Fibroblast of skin of right biceps (primary cell): ENCODE results near the gene OR52A1.
"Not testable (repeated sequence)": the region's sequence is repeated elsewhere in the genome, so short reads cannot be mapped to it uniquely, and the experiment has no call there.

Experiments used
- DNase-seq: peaks from one replicate; pipeline ENCODE4 v3.0.0-alpha.2; 2013

OR52A1 gene

DNA sequence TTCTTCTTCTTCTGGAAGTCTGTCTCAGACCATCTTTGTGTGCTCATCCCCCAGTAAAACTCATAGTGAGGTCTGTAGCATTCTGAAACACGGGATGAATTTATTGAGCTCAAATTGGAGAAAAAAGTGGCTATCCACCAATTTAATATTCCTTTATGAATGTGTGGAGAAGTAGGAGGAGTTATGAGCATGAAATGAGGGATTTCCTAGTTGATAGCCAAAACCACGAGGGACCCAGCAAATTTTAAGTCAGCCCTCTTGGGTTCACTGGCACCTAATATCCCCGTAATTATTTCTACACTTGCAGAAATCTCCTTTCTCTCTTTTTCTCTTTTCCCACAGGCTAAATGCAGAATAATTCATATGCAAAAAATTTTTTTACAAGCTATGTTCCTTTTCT is at the start of gene OR52A1:
OR52A1 (minus strand) TSS at position 101 of the 400 bp plus-strand sequence. CDS start 2,388 bp downstream, outside the sequence.
- no peak for DNase-seq

DNA sequence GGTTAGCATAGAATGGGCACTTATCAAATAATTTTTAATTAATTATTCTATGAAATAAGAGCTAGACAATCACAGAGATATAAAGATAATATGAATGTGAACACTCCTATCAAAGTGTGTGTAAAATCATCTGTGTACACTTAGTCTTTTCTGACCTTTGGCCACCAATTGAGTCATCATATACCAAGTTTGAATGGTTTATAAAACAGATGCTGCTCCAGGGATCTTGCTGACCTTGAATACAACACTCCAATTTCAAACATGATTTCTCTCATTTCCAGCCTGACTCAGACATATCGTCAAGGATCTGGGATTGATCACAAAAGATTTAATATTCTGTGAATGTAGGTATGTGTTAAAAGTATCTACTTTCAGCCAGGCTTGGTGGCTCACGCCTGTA is 48.8 kb upstream of the OR52A1 start:
- DNase-seq, result no peak

- no peak for DNase-seq
Observed at GRCh38 chr11:5200582-5200981, 46.0 kb upstream of the OR52A1 start, which contains the start of gene OR51V1. TSS of gene OR51V1 (minus strand) at chr11:5200682. CDS start at chr11:5200682, 0 bp downstream.

GRCh38 chr11:5198285-5198684 is 43.7 kb upstream of the OR52A1 start:
- no peak for DNase-seq

DNA sequence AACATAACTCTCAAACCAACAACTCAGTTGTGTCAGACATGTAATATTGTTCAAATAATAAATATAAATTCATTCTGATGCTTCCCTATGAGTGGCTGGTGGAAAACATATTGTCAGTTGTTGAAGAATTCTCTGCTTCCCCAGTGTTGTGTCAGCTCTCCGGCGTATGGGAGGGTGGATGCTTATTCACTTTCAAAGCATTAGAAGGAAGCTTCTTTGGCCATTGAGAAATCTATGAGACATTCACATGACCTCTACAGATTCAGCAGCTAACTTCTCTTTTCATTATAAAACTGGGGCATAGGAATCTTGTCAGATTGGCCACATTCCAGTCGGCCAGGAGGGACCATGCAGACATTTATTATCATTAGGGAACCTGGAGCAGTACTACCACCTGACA is 43.0 kb upstream of the OR52A1 start:
- DNase-seq, result no peak

DNA sequence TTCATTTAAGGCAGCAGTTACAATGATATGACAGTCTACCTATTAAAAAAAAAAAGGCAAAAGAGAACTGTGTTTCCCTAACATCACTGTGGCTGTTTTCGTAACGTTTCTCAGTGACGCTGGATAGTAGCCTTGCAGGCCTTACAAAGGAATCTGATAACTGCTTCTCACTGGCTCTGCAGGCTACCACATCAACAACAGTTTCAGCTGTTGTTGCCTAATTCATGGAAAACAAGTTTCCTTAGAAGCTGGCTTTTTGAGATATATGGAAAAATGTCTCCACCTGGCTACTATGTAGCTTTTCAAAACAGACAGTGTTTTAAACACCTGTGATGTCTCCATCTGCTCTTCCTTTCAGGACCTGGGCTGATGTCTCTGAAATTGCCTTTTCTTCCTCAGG is 42.2 kb upstream of the OR52A1 start:
- DNase-seq, result no peak

- DNase-seq, result no peak
Observed at GRCh38 chr11:5196067-5196466, 41.5 kb upstream of the OR52A1 start.

- no peak for DNase-seq
Observed at GRCh38 chr11:5192738-5193137, 38.2 kb upstream of the OR52A1 start.

GRCh38 chr11:5188201-5188600 is 33.6 kb upstream of the OR52A1 start:
- no peak for DNase-seq

DNA sequence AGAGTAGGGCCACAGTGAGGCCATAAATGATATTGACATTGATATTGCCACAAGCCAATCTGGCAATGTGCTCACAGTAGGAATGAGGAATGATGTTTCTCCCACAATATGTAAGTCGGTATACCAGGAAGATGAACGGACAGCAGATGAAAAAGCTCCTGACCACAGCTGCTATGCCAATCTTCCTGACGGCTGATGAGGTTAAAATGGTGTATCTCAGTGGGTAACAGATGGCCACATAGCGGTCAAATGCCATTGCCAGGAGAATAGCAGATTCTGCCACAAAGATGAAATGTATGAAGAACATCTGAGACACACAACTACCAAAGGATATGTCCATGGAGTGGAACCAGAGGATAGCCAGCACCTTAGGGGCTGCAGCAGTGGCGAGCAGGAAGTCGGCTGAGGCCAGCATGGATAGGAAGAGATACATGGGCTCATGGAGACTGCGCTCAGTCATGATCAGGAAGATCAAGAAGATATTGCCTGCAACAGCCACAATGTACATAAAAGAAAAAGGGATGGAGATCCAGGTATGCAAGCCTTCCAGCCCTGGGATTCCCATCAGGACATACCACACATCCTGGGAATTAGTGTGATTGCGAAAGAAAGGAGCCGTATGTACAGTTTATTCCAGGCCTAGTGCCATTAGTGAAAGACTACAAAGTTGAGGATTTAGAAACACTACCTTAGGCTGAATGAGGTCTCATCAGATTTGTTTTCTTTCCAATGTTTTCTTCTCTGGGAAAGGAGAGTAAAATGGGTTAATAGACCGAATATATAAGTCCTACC is 23.7 kb upstream of the OR52A1 start:
- DNase-seq, result no peak

- DNase-seq, result no peak
Observed at GRCh38 chr11:5174934-5175333, 20.4 kb upstream of the OR52A1 start.

GRCh38 chr11:5171856-5172255 is 17.3 kb upstream of the OR52A1 start:
- DNase-seq, result no peak

DNA sequence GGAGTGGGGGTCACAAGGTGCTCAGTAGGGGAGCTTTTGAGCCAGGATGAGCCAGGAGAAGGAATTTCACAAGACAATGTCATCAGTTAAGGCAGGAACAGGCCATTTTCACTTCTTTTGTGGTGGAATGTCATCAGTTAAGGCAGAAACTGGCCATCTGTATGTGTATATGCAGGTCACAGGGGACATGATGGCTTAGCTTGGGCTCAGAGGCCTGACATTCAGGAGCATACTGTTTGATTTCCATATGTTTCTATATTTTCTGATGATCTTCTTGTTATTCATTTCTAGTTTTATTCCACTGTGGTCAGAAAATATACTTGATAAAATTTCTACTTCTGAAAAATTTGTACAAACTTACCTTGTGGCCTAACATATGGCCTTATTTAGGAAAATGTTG is 11.3 kb upstream of the OR52A1 start:
- not testable (repeated sequence) for DNase-seq

DNA sequence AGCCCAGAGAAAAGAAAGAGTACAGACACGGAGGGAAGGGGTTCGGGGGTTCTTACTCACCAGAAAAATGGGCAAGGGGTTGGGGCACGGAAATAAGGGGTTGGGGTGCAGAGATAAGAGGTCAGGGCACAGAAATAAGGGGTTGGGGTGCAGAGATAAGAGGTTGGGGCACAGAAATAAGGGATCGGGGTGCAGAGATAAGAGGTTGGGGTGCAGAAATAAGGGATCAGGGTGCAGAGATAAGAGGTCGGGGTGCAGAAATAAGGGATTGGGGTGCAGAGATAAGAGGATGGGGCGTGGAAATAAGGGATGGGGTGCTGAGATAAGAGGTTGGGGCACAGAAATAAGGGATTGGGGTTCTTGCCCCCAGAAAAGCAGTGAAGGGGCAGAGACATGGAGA is 10.2 kb upstream of the OR52A1 start:
- DNase-seq, result not testable (repeated sequence)

DNA sequence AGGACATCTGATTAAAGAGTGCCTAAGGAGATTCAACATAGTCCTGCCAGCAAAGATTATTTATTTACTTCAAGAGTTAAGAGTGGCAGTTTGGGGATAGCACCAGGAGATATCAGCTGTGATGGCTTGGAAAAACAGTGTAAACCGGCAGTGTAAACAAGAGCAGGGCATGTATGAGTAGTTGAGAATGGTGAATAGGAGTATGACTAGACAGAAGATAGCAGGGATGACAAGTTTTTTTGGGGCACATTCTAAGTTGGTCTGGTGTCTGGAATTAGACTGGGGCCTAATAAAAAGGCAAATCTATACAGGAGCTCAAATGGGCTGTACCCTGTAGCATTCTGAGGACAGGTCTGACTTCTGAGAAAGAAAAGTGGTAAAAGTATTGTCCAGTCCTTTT is 6.5 kb upstream of the OR52A1 start:
- not testable (repeated sequence) for DNase-seq

DNA sequence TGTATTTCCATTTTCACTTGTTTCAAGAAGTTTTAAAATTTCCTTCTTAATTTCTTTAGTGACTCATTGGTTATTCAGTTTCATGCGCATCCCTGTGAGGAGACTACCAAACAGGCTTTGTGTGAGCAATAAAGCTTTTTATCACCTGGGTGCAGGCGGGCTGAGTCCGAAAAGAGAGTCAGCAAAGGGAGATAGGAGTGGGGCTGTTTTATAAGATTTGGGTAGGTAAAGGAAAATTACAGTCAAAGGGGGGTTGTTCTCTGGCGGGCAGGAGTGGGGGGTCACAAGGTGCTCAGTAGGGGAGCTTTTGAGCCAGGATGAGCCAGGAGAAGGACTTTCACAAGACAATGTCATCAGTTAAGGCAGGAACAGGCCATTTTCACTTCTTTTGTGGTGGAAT is 5.7 kb upstream of the OR52A1 start:
- not testable (repeated sequence) for DNase-seq

DNA sequence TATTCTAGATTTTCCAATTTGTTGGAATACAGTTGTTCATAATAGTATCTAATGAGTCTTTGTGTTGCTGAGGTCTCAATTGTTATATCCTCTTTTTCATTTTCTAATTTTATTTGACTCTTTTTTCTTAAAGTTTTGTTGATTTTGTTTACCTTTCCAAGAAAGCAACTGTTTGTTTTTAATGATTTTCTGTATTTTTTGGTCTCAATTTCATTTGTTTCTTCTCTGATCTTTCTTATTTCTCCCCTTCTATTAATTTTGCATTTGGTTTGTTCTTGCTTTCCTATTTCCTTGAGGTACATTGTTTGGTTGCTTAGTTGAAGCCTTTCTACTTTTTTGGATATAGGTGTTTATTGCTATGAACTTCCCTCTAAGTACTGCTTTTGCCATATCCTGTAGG is 5.2 kb upstream of the OR52A1 start:
- no peak for DNase-seq

DNA sequence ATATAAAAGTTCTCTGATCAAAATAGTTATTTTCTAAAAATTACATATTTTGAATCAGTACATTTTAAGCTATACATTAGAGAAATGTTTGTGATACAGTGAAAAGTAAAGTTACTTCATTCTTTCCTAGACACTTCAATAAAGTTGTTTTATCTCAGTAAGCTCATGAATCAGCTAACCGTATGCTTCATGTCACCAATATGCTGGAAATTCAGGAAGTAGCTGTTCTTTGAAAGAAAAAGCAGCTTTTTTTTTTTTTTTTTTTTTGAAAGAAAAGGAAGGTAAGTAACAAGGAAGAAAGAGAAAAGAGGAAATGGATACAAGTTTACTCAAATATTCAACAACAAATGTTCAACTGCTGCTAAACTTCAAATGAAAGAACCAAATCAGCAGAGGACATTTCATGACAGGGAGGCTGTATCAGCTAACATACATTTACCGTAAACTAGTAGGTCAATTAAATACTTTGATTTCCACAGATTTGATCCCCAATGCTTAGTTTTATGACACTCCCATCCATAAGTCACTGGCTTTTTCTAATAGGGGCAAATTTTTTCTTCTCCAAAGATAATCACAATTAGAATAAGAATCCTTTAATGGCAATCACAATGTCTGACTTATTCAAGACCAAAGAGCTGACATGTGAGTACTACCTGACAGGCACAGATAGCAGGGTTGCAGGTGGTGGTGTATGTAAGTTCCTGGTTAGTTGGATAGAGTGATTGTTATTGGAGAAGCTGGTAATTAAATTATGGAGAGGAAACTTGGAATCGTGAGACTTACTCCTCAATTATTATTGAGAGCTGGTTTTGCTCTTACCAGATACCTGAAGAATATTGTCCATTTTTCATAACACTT is 754 bp downstream of the OR52A1 start:
- DNase-seq, result no peak

DNA sequence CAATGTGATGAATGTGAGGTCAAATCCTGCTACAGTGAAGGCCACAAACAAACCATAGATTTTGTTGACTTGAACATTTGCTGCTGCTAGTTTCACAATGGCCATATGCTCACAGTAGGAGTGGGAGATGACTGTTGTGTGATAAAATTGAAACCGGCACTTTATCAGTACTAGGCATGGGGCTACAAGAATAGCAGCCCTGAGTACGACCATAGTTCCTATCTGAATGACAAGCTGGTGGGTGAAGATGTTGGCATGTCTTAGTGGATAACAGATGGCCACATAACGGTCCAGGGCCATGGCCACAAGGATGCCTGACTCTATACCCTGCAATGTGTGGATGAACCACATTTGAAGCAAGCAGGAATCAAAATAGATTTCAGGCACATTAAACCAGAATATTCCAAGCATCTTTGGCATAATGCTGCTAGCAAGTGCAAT is 2.8 kb downstream of the OR52A1 start:
- DNase-seq, result no peak

DNA sequence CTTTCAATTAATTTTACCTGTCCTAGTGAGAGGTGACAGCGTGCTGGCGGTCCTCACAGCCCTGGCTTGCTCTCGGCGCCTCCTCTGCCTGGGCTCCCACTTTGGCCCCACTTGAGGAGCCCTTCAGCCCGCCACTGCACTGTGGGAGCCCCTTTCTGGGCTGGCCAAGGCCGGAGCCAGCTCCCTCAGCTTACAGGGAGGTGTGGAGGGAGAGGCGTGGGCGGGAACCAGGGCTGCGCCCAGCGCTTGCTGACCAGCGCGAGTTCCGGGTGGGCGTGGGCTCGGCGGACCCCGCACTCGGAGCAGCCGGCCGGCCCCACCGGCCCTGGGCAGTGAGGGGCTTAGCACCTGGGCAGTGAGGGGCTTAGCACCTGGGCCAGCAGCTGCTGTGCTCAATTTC is 10.4 kb downstream of the OR52A1 start:
- DNase-seq, result not testable (repeated sequence)

GRCh38 chr11:5137996-5138395 is 16.6 kb downstream of the OR52A1 start, which contains the start of gene OR52A5:
TSS of gene OR52A5 (minus strand) at chr11:5138356. CDS start at chr11:5132642, 5,714 bp downstream.
- DNase-seq, result no peak

DNA sequence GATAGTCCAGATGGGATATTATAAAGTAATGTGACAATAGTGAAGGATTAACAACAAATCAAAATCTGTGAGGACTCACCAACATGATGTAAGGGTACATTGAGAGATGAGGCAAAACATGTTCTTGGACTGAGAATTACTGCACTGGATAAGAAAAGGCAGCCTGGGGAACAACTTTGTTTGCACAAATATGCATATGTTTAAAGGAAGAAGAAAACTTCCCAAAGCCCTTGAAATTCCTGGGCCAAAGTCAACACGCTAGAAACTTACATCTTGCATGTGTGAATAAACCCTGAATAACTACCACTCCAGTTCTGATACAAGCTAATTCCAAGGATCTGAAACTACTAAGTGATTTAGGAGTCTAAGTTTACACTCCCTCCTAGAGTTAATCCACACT is 17.5 kb downstream of the OR52A1 start:
- DNase-seq, result no peak

- DNase-seq, result no peak
Observed at GRCh38 chr11:5136261-5136660, 18.3 kb downstream of the OR52A1 start.
